Left colon (tissue), 2 donors: Measurements from ENCODE around the gene ANKRD11. TPM values are rescaled to one million over a fixed set of nuclear protein-coding genes. Genes with fewer than 3 reads are reported as not detected.

Experiments
- ATAC-seq: fragments of 200-7000 bp; cut with Tn5 transposase; one replicate; pipeline ENCODE4 v1.9.1; 2020; ENCODE audit warnings: mild to moderate bottlenecking, moderate library complexity
- DNase-seq, 2 donors: peaks; one replicate each; pipeline ENCODE4 v3.0.0-alpha.2; 2020
- intact Hi-C, 2 donors: fragments of 100-400 bp; cut with DNase I in 1 of 2; cut with micrococcal nuclease in 1 of 2; formaldehyde crosslinking; loops; one replicate each; pipeline versions ENCODE4 v1.11.2 to v1.14.0; 2022; cut with DNase I, micrococcal nuclease
- total RNA-seq, 2 donors: library from RNA; stranded (reverse); fragmentation: NEBNext Ultra II Directional; extraction: Animal tissue kit (Norgen Biotek cat#: 25700); gene quantifications; one replicate each; pipeline ENCODE4 v1.2.1, GENCODE V29; 2021
- donor health status: DM: no; HTN: no; CAD: no.
- donor health status: DM: yes; HTN: yes; CAD: no.

ANKRD11 gene
- total RNA-seq, 2 donors from 2014 or later = 82.5 to 135 TPM

DNA sequence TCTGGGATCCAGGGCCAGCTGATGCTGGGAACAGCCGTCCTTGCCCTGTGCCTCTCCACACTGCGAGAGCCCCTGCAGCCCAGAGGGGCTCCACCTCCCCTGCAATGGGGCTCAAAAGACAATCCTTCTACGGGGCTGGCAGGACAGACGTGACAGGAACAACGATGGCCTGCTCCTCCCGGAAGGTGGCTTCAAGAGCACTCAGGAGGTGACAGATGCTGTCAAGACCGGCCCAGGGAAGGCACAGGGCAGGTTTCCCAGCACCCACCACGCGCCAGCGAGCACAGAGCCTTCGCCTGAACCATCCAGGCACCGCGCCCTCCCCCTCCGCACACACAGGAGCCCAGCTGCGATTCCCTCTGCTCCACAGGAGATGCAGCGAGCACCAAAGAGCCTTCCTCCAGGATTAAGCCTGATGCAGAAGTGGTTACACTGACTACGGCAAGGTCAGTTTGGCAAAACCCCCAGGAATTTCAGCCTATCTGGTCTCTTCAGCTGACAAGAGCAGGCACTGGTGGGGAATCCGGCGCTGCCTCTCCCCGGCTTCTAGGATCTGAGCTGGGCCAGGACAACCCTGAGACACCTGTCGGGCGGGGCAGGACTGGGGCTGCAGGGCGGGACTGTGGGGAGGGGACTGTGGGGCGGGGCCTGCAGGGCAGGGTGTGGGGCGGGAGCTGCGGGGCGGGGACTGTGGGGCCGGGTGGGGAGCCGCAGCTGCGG lies 169.4 kb downstream of the ANKRD11 start:
- intact Hi-C loops = no loop called here
- ATAC-seq = peak; percentile 77

DNA sequence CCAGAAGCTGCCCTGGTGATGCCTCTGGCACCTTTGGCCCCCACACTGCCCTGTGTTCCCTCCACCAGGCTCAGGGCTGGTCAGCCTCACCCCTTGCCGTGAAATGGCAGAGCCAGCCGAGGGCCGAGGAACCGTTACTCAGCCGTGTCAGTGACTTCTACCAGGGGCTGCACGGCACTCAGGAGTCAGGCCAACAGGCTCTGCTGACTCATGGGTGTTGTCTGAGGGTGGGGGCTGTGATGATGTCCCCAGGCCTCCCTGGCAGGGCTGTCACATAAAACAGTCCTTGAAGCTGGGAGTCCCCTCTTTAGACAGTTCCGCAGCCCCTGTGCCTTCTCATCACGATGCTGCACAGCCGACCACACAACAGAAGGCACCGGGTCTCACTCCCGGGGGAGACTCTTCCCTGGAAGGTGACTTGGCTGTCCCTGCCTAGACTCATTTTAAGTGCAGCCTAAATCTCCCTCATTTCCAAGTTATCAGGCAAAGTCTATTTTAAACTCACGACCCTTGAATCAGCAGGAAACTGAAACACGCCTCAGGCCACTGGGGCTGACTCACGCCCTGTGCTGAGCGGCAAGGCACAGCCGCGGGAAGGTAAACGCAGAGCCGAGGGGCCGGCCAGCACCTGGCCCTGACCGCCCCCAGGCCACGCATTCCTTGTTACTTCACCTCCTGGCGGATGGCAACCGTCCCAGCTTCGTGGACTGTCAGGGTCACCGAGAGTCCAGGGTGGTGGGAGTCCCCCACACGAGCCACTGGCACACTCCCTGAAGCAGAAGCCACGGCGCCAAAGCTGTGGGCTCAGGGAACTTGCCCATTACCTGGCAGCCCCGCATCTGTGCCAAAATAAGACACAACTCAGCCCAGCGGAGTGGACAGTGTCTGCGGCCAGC lies 170.2 kb downstream of the ANKRD11 start:
- peak; percentile 36 for ATAC-seq
- intact Hi-C loops = no loop called here
- DNase-seq = peak in 1 of 2 donors; percentile 40

More for the DNA sequence above, 169.4 kb downstream of the ANKRD11 start:
- peak; percentile 81 for DNase-seq

- DNase-seq (no peak), ATAC-seq (no peak)
- intact Hi-C loops = no loop called here
Observed at GRCh38 chr16:89319631-89319885, 170.8 kb downstream of the ANKRD11 start.

- intact Hi-C loops = no loop called here
- no peak for ATAC-seq
- DNase-seq = no peak
Observed at GRCh38 chr16:89318871-89319630, 171.3 kb downstream of the ANKRD11 start.

- ATAC-seq (no peak), DNase-seq (no peak)
- intact Hi-C loops = no loop called here
Observed at GRCh38 chr16:89318430-89318758, 172.0 kb downstream of the ANKRD11 start.

- DNase-seq (peak in 1 of 2 donors; percentile 40), ATAC-seq (peak; percentile 30)
- intact Hi-C loops = no loop called here
Observed at GRCh38 chr16:89317729-89318429, 172.5 kb downstream of the ANKRD11 start.

GRCh38 chr16:89317101-89317671 lies 173.2 kb downstream of the ANKRD11 start:
- intact Hi-C loops = no loop called here
- ATAC-seq = peak; percentile 50
- peak; percentile 42 to 59 for DNase-seq

DNA sequence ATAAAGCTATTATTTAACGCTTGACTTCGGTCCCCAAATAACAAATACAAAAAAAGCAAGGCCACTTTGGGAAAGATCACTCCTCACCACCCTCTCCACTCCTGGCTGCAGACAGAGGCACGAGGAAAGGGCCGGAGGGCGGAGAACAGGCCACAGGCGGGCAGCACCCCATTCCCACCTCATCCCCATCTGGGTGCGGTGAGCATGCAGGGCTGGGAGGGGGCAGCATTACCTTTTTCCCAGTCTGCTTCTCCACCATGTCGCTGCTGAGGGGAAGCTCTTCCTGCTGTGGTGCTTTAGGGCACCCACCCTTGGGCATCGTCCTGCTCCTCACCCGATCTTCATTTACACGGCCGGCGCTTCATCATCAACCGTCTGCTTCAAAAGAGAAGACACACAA lies 173.7 kb downstream of the ANKRD11 start:
- no peak for DNase-seq
- intact Hi-C loops = no loop called here
- no peak for ATAC-seq

DNA sequence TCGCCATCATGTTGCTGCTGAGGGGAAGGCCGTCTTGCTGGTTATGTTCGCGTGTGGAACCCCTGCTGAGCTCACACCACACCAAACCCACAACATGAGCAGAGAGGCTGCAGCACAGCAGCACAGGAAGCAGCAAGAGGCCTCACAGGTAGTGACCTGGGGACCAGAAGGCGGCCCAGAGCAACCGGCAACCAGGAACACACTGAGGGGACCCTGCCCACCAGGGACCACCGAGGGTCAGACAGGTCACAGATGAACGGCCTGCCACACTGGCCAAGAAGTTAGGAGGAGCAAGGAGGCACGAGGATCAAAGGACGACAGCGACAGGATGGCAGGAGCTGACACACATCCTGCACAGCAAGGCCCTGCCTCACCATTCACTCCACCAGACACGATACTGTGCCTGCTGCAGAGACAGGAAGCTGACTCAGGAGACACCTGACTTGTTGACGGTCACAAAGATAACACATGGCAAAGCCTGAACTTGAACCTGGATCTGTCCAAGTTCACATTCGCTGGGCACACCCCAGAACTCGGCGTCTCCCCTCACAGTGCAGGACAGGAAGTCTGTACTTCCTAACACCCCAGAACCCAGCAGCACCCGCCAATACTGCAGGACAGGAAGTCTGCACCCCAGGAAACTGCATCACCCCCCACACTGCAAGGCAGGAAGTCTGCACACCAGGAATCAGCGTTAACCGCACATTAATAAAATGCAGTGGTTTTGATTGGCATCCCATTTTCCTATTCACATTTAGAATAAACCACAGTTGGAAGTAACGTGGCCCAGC lies 174.4 kb downstream of the ANKRD11 start:
- no peak for DNase-seq
- intact Hi-C loops = no loop called here
- no peak for ATAC-seq

- no peak for DNase-seq
- ATAC-seq = no peak
- intact Hi-C loops = no loop called here
Observed at GRCh38 chr16:89315271-89315670, 175.1 kb downstream of the ANKRD11 start.

DNA sequence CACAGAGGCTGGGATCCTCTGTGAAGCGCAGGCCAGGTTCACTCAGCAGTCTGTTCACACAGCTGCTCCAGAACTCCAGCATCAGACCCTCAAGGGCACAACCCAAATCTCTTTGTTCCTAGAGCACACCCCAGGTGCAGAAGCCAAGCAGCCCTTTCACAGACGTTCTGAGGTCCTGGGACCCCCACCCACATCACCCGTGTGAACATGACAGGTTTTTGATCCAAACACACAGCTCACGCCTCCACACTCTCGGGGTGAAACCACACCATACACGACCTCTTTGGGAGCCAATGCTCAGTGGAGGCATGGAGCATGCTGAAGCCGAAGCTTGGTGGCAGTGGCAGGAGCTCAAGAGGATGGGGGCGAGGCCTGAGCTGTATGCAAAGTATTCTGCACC lies 175.5 kb downstream of the ANKRD11 start:
- no peak for ATAC-seq

GRCh38 chr16:89314357-89314756 lies 176.0 kb downstream of the ANKRD11 start:
- ATAC-seq (no peak), DNase-seq (no peak)

More for the DNA sequence above, 175.5 kb downstream of the ANKRD11 start:
- DNase-seq = no peak
- intact Hi-C loops = no loop called here

DNA sequence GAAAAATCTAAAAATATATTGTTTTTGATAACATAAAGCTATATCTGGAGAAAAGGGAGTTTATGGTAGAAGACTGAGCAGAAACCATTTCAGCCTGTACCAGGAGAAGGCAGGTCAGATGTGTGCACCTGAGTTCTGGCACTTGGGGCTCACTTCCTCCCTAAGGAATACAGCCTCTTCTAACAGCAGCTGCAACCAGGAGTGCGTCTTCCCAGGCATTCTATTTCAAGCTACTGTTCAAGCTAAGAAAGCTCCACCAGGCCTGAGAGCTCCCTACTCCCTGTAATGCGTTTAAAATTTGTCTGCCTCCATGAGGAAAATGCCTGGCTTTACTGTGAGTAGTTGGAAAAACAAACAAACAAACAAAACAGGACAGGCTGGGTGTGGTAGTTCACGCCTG lies 176.8 kb downstream of the ANKRD11 start:
- intact Hi-C loops = no loop called here
- ATAC-seq (no peak), DNase-seq (no peak)

More at GRCh38 chr16:89314357-89314756, 176.0 kb downstream of the ANKRD11 start:
- intact Hi-C loops = no loop called here

- DNase-seq (no peak), ATAC-seq (no peak)
- intact Hi-C loops = no loop called here
Observed at GRCh38 chr16:89312598-89313299, 177.6 kb downstream of the ANKRD11 start.

DNA sequence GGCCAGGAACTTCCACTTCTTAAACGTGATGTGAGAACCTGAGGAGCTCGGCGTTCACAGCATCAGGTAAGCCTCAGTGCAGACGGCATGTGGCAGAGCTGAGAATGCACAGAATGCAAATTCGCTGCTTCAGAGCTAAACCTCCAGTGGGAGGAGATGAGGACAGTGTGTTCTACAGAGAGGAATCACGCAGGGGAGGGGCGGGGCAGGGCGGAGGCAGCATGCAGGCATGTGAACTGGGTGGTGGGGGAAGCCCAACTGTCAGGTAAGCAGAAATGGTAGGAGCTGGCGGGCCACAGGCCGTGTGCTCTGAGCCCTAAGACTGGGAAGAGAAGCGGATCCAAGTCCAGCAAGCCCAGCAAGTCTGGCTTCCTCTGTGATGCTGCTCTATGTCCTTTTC lies 178.2 kb downstream of the ANKRD11 start:
- intact Hi-C loops = no loop called here
- DNase-seq (peak in 1 of 2 donors; percentile 37), ATAC-seq (peak; percentile 10)

- no peak for DNase-seq
- ATAC-seq = no peak
- intact Hi-C loops = no loop called here
Observed at GRCh38 chr16:89311636-89312035, 178.7 kb downstream of the ANKRD11 start.

DNA sequence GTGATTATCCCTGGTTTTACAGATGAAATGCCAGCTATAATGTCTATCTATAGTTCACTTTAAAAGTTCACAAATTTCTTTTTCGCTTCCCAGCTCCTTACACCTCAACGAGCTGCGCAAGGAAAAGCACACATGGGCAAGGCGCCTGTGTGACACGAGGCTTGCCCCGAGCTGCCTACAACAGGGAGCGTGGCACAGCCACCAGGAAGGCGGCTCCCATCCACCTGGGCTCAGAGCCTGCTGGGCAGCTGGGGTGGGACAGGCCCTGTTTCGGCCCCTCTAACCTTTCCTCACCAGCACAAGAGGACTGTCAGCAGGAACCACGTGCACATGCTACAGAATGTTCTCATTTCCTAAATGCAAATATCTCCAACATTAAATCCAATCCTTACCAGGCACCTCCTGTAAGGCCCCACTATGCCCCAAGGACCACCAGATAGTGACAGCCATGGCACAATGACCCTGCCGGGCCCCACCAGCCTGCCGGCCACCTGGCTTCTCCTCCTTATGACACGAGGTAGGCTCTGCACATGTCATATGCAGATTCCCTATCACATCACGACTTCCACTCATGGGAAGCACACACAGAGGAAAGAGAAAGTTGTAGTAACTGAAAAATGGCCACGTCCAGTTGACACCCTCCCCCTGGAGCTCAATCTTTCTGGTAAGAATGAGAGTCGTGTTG lies 180.8 kb downstream of the ANKRD11 start:
- intact Hi-C loops = no loop called here
- ATAC-seq (no peak), DNase-seq (no peak)
